HEK293 (cell line): ENCODE results near the gene C3AR1.
"Not testable (repeated sequence)": the region's sequence is repeated elsewhere in the genome, so short reads cannot be mapped to it uniquely, and the experiment has no call there.

Source experiments
- CTCF ChIA-PET: fragments of 350-600 bp; formaldehyde crosslinking; extraction: SDS; loops from one replicate; lab custom pipeline; 2021; ENCODE audit warnings: antibody characterized with exemption; lab: Yijun Ruan, JAX
- POLR2A ChIA-PET: fragments of 300-600 bp; formaldehyde crosslinking; extraction: SDS; loops from one replicate; lab custom pipeline; 2020; ENCODE audit warnings: antibody characterized with exemption, inconsistent platforms; lab: Yijun Ruan, JAX
- H3K27ac ChIP-seq: fragments of 200-500 bp; sonication (Bioruptor generic); 2 replicates; pipeline ENCODE4 v1.5.1; 2014; ENCODE audit warnings: low read depth, low read length, control low read depth, inconsistent platforms; ENCODE audit errors: extremely low read depth
- H3K36me3 ChIP-seq, 2 experiments: fragments of 200-500 bp in 1 of 2; sonication (Bioruptor generic) in 1 of 2; 1 replicate in 1 of 2; 2 replicates in 1 of 2; pipeline ENCODE4 v1.5.1; 2014 to 2017; ENCODE audit warnings: inconsistent platforms in 2 of 2, low read length in 2 of 2; ENCODE audit not compliant: control insufficient read depth in 2 of 2, insufficient read depth in 1 of 2
- H3K4me1 ChIP-seq: fragments of 200-500 bp; sonication (Bioruptor generic); 2 replicates; pipeline ENCODE4 v1.5.1; 2014; ENCODE audit warnings: mild to moderate bottlenecking, low read length, inconsistent platforms; ENCODE audit not compliant: control insufficient read depth, insufficient read depth
- H3K4me3 ChIP-seq: 2 replicates; pipeline ENCODE4 v1.5.1; 2011; ENCODE audit warnings: low read depth, mild to moderate bottlenecking, control low read depth, low read length, moderate library complexity
- H3K9me3 ChIP-seq: fragments of 200-500 bp; sonication (Bioruptor generic); 2 replicates; pipeline ENCODE4 v1.5.1; 2014; ENCODE audit warnings: low read depth, low read length, inconsistent platforms; ENCODE audit not compliant: control insufficient read depth, insufficient read depth
- PRDM2 ChIP-seq: fragments of 450-650 bp; formaldehyde crosslinking; IDR thresholded peaks from 2 replicates; pipeline ENCODE4 v1.5.1; 2016; ENCODE audit warnings: missing biosample characterization, missing genetic modification characterization, borderline replicate concordance
- SETDB1 ChIP-seq: IDR thresholded peaks from one replicate; pipeline ENCODE4 v1.6.1; 2017; ENCODE audit warnings: mild to moderate bottlenecking, low read length, moderate library complexity, mixed read lengths; ENCODE audit not compliant: insufficient read length
- ZBTB21 ChIP-seq: fragments of 450-650 bp; formaldehyde crosslinking; IDR thresholded peaks from 2 replicates; pipeline ENCODE4 v1.5.1; 2017; ENCODE audit warnings: missing biosample characterization, missing genetic modification characterization
- ZNF146 ChIP-seq: fragments of 450-650 bp; formaldehyde crosslinking; IDR thresholded peaks from 2 replicates; pipeline ENCODE4 v1.5.1; 2016; ENCODE audit warnings: missing biosample characterization, missing genetic modification characterization
- ZNF521 ChIP-seq: fragments of 450-650 bp; formaldehyde crosslinking; IDR thresholded peaks from 2 replicates; pipeline ENCODE4 v1.5.1; 2017; ENCODE audit warnings: missing biosample characterization, mild to moderate bottlenecking, missing genetic modification characterization
- ZNF580 ChIP-seq: fragments of 450-650 bp; formaldehyde crosslinking; IDR thresholded peaks from 2 replicates; pipeline ENCODE4 v1.5.1; 2016; ENCODE audit warnings: missing biosample characterization, missing genetic modification characterization
- ZNF585B ChIP-seq: fragments of 450-650 bp; formaldehyde crosslinking; IDR thresholded peaks from 2 replicates; pipeline ENCODE4 v1.5.1; 2016; ENCODE audit warnings: missing biosample characterization, missing genetic modification characterization
- ZNF629 ChIP-seq: fragments of 450-650 bp; formaldehyde crosslinking; IDR thresholded peaks from 2 replicates; pipeline ENCODE4 v1.5.1; 2017; ENCODE audit warnings: missing biosample characterization, missing genetic modification characterization
- TF ChIP-seq, protein P1 (sequence below): fragments of 450-650 bp; formaldehyde crosslinking; IDR thresholded peaks from 2 replicates; pipeline ENCODE4 v1.5.1; 2016; ENCODE audit warnings: missing biosample characterization, missing genetic modification characterization
- TF ChIP-seq, protein P2 (sequence below): fragments of 450-650 bp; formaldehyde crosslinking; IDR thresholded peaks from 2 replicates; pipeline ENCODE4 v1.5.1; 2016; ENCODE audit warnings: missing biosample characterization, missing genetic modification characterization, low read depth

The C3AR1 gene

GRCh38 chr12:8065991-8066594, at the start of gene C3AR1:
C3AR1 (minus strand) TSS chr12:8066359; CDS start chr12:8060185, 6,174 bp downstream.
- H3K4me1 ChIP-seq, result no peaks in the 10 kb centered on the region
- CTCF ChIA-PET, result interaction anchor here (0.6 to 1.7 kb wide), 5 partner anchors 12 to 243 kb away, joined by 3 to 15 read pairs (median 3); no protein-coding TSS in a partner anchor
- 0 out of 2 replicates have a peak, but pooled peaks have one; percentile 24 for TF ChIP-seq ZNF629 (tag by site-specific recombination)
- no peak for TF ChIP-seq ZNF521 (tag by site-specific recombination)
- TF ChIP-seq, protein P1, sequence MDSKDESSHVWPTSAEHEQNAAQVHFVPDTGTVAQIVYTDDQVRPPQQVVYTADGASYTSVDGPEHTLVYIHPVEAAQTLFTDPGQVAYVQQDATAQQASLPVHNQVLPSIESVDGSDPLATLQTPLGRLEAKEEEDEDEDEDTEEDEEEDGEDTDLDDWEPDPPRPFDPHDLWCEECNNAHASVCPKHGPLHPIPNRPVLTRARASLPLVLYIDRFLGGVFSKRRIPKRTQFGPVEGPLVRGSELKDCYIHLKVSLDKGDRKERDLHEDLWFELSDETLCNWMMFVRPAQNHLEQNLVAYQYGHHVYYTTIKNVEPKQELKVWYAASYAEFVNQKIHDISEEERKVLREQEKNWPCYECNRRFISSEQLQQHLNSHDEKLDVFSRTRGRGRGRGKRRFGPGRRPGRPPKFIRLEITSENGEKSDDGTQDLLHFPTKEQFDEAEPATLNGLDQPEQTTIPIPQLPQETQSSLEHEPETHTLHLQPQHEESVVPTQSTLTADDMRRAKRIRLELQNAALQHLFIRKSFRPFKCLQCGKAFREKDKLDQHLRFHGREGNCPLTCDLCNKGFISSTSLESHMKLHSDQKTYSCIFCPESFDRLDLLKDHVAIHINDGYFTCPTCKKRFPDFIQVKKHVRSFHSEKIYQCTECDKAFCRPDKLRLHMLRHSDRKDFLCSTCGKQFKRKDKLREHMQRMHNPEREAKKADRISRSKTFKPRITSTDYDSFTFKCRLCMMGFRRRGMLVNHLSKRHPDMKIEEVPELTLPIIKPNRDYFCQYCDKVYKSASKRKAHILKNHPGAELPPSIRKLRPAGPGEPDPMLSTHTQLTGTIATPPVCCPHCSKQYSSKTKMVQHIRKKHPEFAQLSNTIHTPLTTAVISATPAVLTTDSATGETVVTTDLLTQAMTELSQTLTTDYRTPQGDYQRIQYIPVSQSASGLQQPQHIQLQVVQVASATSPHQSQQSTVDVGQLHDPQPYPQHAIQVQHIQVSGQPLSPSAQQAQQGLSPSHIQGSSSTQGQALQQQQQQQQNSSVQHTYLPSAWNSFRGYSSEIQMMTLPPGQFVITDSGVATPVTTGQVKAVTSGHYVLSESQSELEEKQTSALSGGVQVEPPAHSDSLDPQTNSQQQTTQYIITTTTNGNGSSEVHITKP, result no peak
- TF ChIP-seq ZNF585B (tag by site-specific recombination), result no peak
- TF ChIP-seq, protein P2, sequence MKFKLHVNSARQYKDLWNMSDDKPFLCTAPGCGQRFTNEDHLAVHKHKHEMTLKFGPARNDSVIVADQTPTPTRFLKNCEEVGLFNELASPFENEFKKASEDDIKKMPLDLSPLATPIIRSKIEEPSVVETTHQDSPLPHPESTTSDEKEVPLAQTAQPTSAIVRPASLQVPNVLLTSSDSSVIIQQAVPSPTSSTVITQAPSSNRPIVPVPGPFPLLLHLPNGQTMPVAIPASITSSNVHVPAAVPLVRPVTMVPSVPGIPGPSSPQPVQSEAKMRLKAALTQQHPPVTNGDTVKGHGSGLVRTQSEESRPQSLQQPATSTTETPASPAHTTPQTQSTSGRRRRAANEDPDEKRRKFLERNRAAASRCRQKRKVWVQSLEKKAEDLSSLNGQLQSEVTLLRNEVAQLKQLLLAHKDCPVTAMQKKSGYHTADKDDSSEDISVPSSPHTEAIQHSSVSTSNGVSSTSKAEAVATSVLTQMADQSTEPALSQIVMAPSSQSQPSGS (tag by site-specific recombination), result no peak
- peak; percentile 85 for TF ChIP-seq SETDB1
- no peak for TF ChIP-seq ZBTB21 (tag by site-specific recombination)
- no peak for TF ChIP-seq PRDM2 (tag by site-specific recombination)
- H3K4me3 ChIP-seq, result no peak within 1 kb of the TSS
- no peaks in the 10 kb centered on the region for H3K36me3 ChIP-seq
- H3K9me3 ChIP-seq, result no peaks in the 10 kb centered on the region
- no peak within 1 kb of the TSS for H3K27ac ChIP-seq
- POLR2A ChIA-PET, result interaction anchor here (0.7 kb wide), 1 partner anchor 11 kb away, joined by 3 read pairs; no protein-coding TSS in a partner anchor

- peak; percentile 96 for TF ChIP-seq ZNF146 (tag by site-specific recombination)
- 0 out of 2 replicates have a peak, but pooled peaks have one; percentile 35 for TF ChIP-seq ZNF580 (tag by site-specific recombination)
- H3K27ac ChIP-seq, POLR2A ChIA-PET, H3K9me3 ChIP-seq, H3K36me3 ChIP-seq, H3K4me3 ChIP-seq, H3K4me1 ChIP-seq: not testable (repeated sequence)
- CTCF ChIA-PET, result interaction anchor here (2.0 kb wide), 1 partner anchor 119 kb away, joined by 10 read pairs; no protein-coding TSS in a partner anchor
Observed at GRCh38 chr12:8113117-8113516, 47.0 kb upstream of the C3AR1 start.
